ENCODE measurements around the gene PRDM4. TPM values are rescaled to one million over a fixed set of nuclear protein-coding genes. Genes with fewer than 3 reads are reported as not detected.

PRDM4 gene
- total RNA-seq, 4 donors from 2014 or later: 18.3 to 29.4 (median 26.8) TPM

DNA sequence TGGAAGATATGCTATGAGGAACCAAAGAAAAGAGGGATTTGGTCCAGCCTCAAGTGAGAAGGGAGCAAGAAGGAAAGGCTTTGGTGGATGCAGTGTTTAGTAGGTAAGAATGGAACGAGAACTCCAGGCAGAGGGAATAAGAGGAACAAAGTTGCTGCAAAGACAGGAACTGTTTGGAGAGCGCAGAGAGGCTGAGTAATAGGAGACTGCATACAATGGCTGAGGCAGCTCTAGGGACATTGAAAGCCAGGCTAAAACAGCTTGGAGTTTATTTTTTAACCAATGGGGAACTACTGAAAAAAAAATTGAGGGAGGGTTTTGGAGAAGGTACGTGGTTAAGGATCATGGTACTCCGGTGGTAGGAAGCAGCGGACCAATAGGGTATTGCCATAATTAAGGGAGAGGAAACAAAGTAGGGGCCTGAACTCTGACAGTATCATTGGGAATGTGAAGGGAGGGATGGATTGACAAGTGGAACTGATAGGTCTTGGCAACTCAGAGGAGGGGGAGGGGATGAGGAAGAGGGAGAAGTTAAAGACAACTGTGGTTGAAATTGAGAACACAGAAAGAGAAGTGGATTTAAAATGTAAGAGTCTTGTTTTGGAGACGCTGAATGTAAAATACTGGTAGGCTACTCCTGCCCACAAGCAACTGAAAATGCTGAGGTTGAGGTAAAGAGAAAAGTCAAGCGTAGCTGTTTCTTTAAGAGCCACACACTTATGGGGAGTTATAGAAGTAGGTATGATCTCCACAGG lies 18.3 kb upstream of the PRDM4 start:
- no peak overlapping the region for H3K4me3 ChIP-seq
- TF ChIP-seq POLR2AphosphoS5 (IDR thresholded peaks at IDR 0.05): no peak
- no peak for TF ChIP-seq POLR2A (IDR thresholded peaks at IDR 0.05; ENCODE audit: low read depth)
- TF ChIP-seq EP300 (IDR thresholded peaks at IDR 0.05): no peak
- TF ChIP-seq, protein P1, sequence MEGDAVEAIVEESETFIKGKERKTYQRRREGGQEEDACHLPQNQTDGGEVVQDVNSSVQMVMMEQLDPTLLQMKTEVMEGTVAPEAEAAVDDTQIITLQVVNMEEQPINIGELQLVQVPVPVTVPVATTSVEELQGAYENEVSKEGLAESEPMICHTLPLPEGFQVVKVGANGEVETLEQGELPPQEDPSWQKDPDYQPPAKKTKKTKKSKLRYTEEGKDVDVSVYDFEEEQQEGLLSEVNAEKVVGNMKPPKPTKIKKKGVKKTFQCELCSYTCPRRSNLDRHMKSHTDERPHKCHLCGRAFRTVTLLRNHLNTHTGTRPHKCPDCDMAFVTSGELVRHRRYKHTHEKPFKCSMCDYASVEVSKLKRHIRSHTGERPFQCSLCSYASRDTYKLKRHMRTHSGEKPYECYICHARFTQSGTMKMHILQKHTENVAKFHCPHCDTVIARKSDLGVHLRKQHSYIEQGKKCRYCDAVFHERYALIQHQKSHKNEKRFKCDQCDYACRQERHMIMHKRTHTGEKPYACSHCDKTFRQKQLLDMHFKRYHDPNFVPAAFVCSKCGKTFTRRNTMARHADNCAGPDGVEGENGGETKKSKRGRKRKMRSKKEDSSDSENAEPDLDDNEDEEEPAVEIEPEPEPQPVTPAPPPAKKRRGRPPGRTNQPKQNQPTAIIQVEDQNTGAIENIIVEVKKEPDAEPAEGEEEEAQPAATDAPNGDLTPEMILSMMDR (IDR thresholded peaks at IDR 0.05): no peak
- no peaks in the 10 kb centered on the region for H3K36me3 ChIP-seq
- H3K4me1 ChIP-seq: peaks cover 3 to 9% (median 8%) of the 10 kb centered on the region in 4 donors
- no peak for DNase-seq (ENCODE audit: extremely low spot score)
- intact Hi-C loops (cut with DNase I): no loop called here
- peaks cover 0 to 3% (median 0%) of the 10 kb centered on the region in 4 donors for H3K9me3 ChIP-seq
- peaks cover 0 to 43% (median 15%) of the 10 kb centered on the region in 4 donors for H3K27me3 ChIP-seq
- H3K27ac ChIP-seq (replicated peaks in 1 of 4): peak overlapping the region in 2 of 4 donors; percentile 28 to 44
- WGBS: 63% methylated on average over 7 of the region's 7 CpGs

DNA sequence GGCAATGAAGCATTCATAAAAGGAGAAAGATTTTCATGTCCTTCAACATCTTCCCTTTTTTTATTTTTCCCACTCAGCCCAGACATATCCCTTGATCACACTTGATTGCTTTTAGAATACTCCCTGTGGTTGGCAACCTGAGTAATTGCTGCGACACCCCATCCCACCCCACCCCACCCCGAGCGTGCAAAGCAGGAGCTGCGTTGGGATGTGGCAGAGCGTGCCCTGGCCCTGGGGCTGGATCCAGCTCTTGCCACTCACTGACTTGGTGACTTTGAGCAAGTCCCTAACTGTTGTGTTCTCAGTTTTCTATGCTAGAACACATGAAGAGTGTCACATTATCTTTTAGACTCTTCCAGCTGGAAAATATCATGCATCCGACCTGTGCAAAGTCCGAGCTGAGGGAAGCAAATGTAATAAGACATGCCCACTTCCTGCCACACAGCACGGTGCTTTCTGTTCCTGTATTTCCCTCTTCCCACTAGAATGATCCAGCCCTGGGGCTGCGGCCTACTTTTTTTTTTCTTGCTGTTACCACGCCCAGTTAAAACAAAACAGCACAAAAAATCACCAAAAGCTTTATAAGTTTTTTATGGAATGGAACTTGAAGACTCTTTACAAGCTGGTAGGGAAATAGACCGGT lies 17.6 kb upstream of the PRDM4 start:
- no peak for DNase-seq (ENCODE audit: extremely low spot score)
- Histone ChIP-seq H3K9me3 (peaks cover 0 to 3% (median 0%) of the 10 kb centered on the region in 4 donors), H3K27me3 (peaks cover 0 to 49% (median 15%) of the 10 kb centered on the region in 4 donors), H3K36me3 (no peaks in the 10 kb centered on the region), H3K27ac (replicated peaks in 1 of 4) (peak overlapping the region in 1 of 4 donors; percentile 44), H3K4me3 (no peak overlapping the region), H3K4me1 (peaks cover 3 to 9% (median 8%) of the 10 kb centered on the region in 4 donors)
- WGBS: 38% methylated on average over 11 of the region's 11 CpGs
- intact Hi-C loops (cut with DNase I): no loop called here
- TF ChIP-seq POLR2A (IDR thresholded peaks at IDR 0.05; ENCODE audit: low read depth): no peak
- TF ChIP-seq, protein P1 (IDR thresholded peaks at IDR 0.05): no peak
- no peak for TF ChIP-seq POLR2AphosphoS5 (IDR thresholded peaks at IDR 0.05)
- no peak for TF ChIP-seq EP300 (IDR thresholded peaks at IDR 0.05)

DNA sequence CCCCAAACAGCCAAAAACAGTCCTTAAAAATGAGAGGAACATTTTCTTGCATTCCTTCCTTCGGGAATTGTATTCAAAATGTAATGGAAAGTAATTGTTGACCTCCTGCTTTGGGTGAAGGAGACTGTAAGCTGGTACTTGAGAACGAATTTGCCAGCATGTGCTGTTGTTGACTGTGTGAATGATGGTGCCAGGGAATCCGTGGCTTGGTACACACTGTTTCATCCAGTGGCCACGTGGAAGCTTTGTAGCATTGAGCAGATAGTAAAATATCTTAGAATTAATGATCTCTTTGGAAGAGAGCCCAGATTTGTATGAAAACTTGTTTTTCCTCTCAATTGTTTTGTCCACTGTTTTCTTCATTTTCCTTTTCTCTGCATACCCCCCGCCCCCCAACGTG lies 15.2 kb upstream of the PRDM4 start:
- Histone ChIP-seq H3K27ac (replicated peaks in 1 of 4) (no peak overlapping the region), H3K36me3 (no peaks in the 10 kb centered on the region), H3K4me1 (peaks cover 3 to 9% (median 8%) of the 10 kb centered on the region in 4 donors), H3K27me3 (peaks cover 0 to 64% (median 15%) of the 10 kb centered on the region in 4 donors), H3K4me3 (no peak overlapping the region), H3K9me3 (no peaks in the 10 kb centered on the region)
- WGBS: 55% methylated on average over 6 of the region's 6 CpGs
- intact Hi-C loops (cut with DNase I): no loop called here
- TF ChIP-seq, protein P1 (IDR thresholded peaks at IDR 0.05): no peak
- DNase-seq (ENCODE audit: extremely low spot score): no peak

DNA sequence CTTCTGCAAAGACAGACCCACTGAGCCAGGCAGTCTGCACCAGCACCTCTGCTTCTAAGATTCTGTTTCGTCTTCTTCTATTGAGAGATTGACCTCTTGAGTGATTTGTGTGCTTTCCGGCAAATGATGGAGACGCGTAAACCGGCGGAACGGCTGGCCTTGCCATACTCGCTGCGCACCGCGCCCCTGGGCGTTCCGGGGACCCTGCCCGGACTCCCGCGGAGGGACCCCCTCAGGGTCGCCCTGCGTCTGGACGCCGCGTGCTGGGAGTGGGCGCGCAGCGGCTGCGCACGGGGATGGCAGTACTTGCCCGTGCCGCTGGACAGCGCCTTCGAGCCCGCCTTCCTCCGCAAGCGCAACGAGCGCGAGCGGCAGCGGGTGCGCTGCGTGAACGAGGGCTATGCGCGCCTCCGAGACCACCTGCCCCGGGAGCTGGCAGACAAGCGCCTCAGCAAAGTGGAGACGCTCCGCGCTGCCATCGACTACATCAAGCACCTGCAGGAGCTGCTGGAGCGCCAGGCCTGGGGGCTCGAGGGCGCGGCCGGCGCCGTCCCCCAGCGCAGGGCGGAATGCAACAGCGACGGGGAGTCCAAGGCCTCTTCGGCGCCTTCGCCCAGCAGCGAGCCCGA lies 14.3 kb upstream of the PRDM4 start:
- TF ChIP-seq POLR2A (IDR thresholded peaks at IDR 0.05; ENCODE audit: low read depth) (no peak), POLR2AphosphoS5 (IDR thresholded peaks at IDR 0.05) (no peak), EP300 (IDR thresholded peaks at IDR 0.05) (no peak)
- TF ChIP-seq, protein P1 (IDR thresholded peaks at IDR 0.05): no peak
- Histone ChIP-seq H3K27me3 (peaks cover 0 to 70% (median 15%) of the 10 kb centered on the region in 4 donors), H3K36me3 (no peaks in the 10 kb centered on the region), H3K4me3 (peak overlapping the region; percentile 23 to 41 (median 30)), H3K9me3 (no peaks in the 10 kb centered on the region), H3K27ac (replicated peaks in 1 of 4) (no peak overlapping the region), H3K4me1 (peaks cover 3 to 9% (median 8%) of the 10 kb centered on the region in 4 donors)
- no peak for DNase-seq (ENCODE audit: extremely low spot score)
- 31% methylated on average over 3 of the region's 66 CpGs for WGBS
- intact Hi-C loops (cut with DNase I): no loop called here
